RWPE1 (cell line): ENCODE results near the gene SEC16A.

ENCODE experiments used
- CTCF ChIA-PET: fragments of 350-600 bp; sonication (Branson Sonifier 250); formaldehyde crosslinking; extraction: SDS; loops from one replicate; lab custom pipeline; 2021; lab: Yijun Ruan, JAX
- POLR2A ChIA-PET: fragments of 400-600 bp; formaldehyde crosslinking; extraction: SDS; loops from one replicate; lab custom pipeline; 2020; ENCODE audit warnings: antibody characterized with exemption; ENCODE audit not compliant: low non-redundant PET; lab: Yijun Ruan, JAX
- DNase-seq: peaks from one replicate; pipeline ENCODE4 v3.0.0; 2012; ENCODE audit warnings: low spot score
- H3K27ac ChIP-seq: fragments of 450-650 bp; 2 replicates; pipeline ENCODE4 v1.5.1; 2017
- CTCF ChIP-seq: fragments of 450-650 bp; conservative IDR thresholded peaks from 2 replicates; pipeline ENCODE4 v1.5.1; 2017; ENCODE audit warnings: low read depth, mild to moderate bottlenecking

SEC16A gene

GRCh38 chr9:136395345-136396218 is 87.3 kb downstream of the SEC16A start:
- peak overlapping the region; percentile 2; the same call in 1 of the 2 replicates for H3K27ac ChIP-seq
- CTCF ChIA-PET, result interaction anchor here (1.2 kb wide), 2 partner anchors 32 to 83 kb away, joined by 4 read pairs; partner anchors contain the start of gene DNLZ
- no peak for TF ChIP-seq CTCF
- DNase-seq, result no peak
- POLR2A ChIA-PET, result no interaction called here

GRCh38 chr9:136395020-136395340 is 87.9 kb downstream of the SEC16A start:
- peak overlapping the region; percentile 2; the same call in 1 of the 2 replicates for H3K27ac ChIP-seq
- ChIA-PET CTCF (interaction anchor here (1.2 kb wide), 1 partner anchor 31 kb away, joined by 4 read pairs; the partner anchor contains the start of gene DNLZ), POLR2A (no interaction called here)
- no peak for DNase-seq
- no peak for TF ChIP-seq CTCF

- ChIA-PET POLR2A (interaction anchor here (0.9 kb wide), 1 partner anchor 12 kb away, joined by 3 read pairs; no protein-coding TSS in a partner anchor), CTCF (interaction anchor here (0.7 kb wide), 1 partner anchor 10 kb away, joined by 3 read pairs; no protein-coding TSS in a partner anchor)
- H3K27ac ChIP-seq, result no peak overlapping the region
- no peak for TF ChIP-seq CTCF
- DNase-seq, result no peak
Observed at GRCh38 chr9:136394312-136395019, 88.4 kb downstream of the SEC16A start.

GRCh38 chr9:136393531-136393930 is 89.3 kb downstream of the SEC16A start:
- H3K27ac ChIP-seq, result peak overlapping the region; percentile 15
- TF ChIP-seq CTCF, result no peak
- POLR2A ChIA-PET, result interaction anchor here (1.1 kb wide), 1 partner anchor 16 kb away, joined by 3 read pairs; no protein-coding TSS in a partner anchor
- no peak for DNase-seq
- CTCF ChIA-PET, result interaction anchor here (0.7 kb wide), 1 partner anchor 11 kb away, joined by 3 read pairs; no protein-coding TSS in a partner anchor

- ChIA-PET POLR2A (interaction anchor here (1.1 kb wide), 1 partner anchor 17 kb away, joined by 3 read pairs; no protein-coding TSS in a partner anchor), CTCF (interaction anchor here (0.6 kb wide), 1 partner anchor 96 kb away, joined by 4 read pairs; no protein-coding TSS in a partner anchor)
- H3K27ac ChIP-seq, result peak overlapping the region; percentile 15
Observed at GRCh38 chr9:136392538-136393449, 90.0 kb downstream of the SEC16A start.

More at GRCh38 chr9:136392538-136393449, 90.0 kb downstream of the SEC16A start:
- TF ChIP-seq CTCF, result no peak
- no peak for DNase-seq
